BJ (cell line): ENCODE data around the gene APOO. TPM values are rescaled to one million over a fixed set of nuclear protein-coding genes. Genes with fewer than 3 reads are reported as not detected.

Experiments used
- CTCF ChIA-PET: fragments of 350-600 bp; formaldehyde crosslinking; extraction: SDS; loops from one replicate; lab custom pipeline; 2021; ENCODE audit warnings: antibody characterized with exemption, inconsistent platforms; lab: Yijun Ruan, JAX
- POLR2A ChIA-PET: fragments of 300-600 bp; sonication (Branson Sonifier 250); formaldehyde crosslinking; extraction: SDS; loops from one replicate; lab custom pipeline; 2021; ENCODE audit warnings: antibody characterized with exemption; lab: Charles Lee
- DNase-seq: peaks from one replicate; pipeline ENCODE4 v3.0.0-alpha.2; 2011; ENCODE audit warnings: low read depth
- H3K27me3 ChIP-seq: 2 replicates; pipeline ENCODE4 v1.6.0; 2011; ENCODE audit warnings: low read length; ENCODE audit not compliant: control insufficient read depth, insufficient read depth
- H3K36me3 ChIP-seq: 2 replicates; pipeline ENCODE4 v1.5.1; 2011; ENCODE audit warnings: low read length; ENCODE audit not compliant: control insufficient read depth, insufficient read depth
- H3K4me3 ChIP-seq: 2 replicates; pipeline ENCODE4 v1.5.1; 2011; ENCODE audit warnings: low read depth, mild to moderate bottlenecking, control low read depth, low read length
- polyA plus RNA-seq: library from polyadenylated mRNA; depleted of rRNA; stranded (reverse); fragments of >200 nt; gene quantifications from 2 replicates; pipeline ENCODE4 v1.2.3, GENCODE V29; 2011
- TF ChIP-seq, protein P1 (sequence below): IDR thresholded peaks from 2 replicates; pipeline ENCODE4 v1.5.1; 2011; ENCODE audit warnings: low read depth, mild to moderate bottlenecking, control low read depth, inconsistent platforms, low read length, moderate library complexity; ENCODE audit not compliant: insufficient read depth

Gene APOO
- polyA plus RNA-seq, 1 experiment = 6.6 TPM

DNA sequence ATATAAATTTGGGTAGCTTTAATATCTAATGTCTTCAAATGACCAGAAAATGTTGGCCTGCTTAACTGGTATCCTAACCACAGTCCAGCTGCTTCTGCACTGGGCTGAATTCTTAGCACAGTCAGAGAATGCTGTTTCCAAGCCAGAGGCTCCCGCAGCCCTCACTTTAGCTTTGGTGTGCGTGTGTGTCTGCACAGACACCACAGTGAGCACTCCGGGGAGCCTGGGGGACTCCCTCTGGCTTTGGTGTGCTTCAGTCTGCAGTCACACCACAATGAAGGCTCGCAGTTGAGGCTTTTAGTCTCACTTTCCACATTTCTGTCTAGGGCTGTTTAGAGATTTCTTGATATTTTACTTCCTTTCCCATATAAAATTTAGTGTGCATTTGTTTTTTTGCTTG lies 53.6 kb downstream of the APOO start:
- TF ChIP-seq, protein P1, sequence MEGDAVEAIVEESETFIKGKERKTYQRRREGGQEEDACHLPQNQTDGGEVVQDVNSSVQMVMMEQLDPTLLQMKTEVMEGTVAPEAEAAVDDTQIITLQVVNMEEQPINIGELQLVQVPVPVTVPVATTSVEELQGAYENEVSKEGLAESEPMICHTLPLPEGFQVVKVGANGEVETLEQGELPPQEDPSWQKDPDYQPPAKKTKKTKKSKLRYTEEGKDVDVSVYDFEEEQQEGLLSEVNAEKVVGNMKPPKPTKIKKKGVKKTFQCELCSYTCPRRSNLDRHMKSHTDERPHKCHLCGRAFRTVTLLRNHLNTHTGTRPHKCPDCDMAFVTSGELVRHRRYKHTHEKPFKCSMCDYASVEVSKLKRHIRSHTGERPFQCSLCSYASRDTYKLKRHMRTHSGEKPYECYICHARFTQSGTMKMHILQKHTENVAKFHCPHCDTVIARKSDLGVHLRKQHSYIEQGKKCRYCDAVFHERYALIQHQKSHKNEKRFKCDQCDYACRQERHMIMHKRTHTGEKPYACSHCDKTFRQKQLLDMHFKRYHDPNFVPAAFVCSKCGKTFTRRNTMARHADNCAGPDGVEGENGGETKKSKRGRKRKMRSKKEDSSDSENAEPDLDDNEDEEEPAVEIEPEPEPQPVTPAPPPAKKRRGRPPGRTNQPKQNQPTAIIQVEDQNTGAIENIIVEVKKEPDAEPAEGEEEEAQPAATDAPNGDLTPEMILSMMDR = no peak
- POLR2A ChIA-PET = interaction anchor here (0.6 kb wide), 1 partner anchor 248 kb away, joined by 5 read pairs; no protein-coding TSS in a partner anchor
- no peak for DNase-seq
- CTCF ChIA-PET = no interaction called here
- no peaks in the 10 kb centered on the region for H3K27me3 ChIP-seq
- no peak overlapping the region for H3K4me3 ChIP-seq
- no peaks in the 10 kb centered on the region for H3K36me3 ChIP-seq

DNA sequence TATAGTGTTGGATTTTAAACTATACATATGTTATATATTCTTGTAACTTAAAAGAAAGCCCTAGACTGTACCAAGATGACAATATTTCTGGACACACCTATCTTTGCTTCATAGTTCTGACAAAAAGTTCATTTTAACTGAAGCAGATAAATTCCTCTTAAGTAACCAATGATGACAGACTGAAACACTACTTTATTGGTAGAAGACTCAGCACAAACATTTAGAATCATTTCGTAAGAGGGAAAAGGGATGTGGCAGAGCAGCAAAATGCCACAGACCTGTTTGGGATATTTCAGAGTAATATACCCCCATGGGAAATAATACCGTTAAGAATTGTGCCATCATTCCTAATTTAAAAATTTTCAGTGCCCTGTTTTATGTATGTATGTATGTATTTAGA lies 56.2 kb downstream of the APOO start:
- CTCF ChIA-PET = no interaction called here
- DNase-seq = no peak

DNA sequence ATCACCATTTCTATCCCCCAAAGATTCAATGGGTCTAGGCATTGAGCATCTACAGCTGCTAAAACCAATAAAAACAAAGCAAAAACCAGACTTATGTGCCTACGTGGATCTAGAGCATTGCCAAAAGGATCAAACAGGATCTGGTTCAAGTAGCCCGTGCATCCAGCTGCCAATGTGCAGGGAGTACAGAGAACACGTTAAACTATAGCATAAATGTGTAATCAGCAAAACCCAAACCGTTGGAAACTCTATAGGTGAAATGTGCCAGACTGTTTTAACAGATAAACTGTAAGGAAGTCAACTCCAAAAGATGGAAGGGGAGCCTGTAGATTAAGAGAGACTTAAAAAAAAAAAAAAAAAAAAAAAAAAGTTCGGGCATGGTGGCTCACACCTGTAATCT lies 58.5 kb downstream of the APOO start:
- TF ChIP-seq, protein P1 = no peak
- DNase-seq = no peak
- ChIA-PET POLR2A (no interaction called here), CTCF (interaction anchor here (0.7 kb wide), 1 partner anchor 66 kb away, joined by 3 read pairs; the partner anchor contains the start of gene SAT1)
- H3K36me3 ChIP-seq = no peaks in the 10 kb centered on the region
- H3K27me3 ChIP-seq = no peaks in the 10 kb centered on the region
- no peak overlapping the region for H3K4me3 ChIP-seq

More for the DNA sequence above, 56.2 kb downstream of the APOO start:
- POLR2A ChIA-PET = no interaction called here
- Histone ChIP-seq H3K36me3 (no peaks in the 10 kb centered on the region), H3K27me3 (no peaks in the 10 kb centered on the region), H3K4me3 (no peak overlapping the region)
- TF ChIP-seq, protein P1 = no peak

DNA sequence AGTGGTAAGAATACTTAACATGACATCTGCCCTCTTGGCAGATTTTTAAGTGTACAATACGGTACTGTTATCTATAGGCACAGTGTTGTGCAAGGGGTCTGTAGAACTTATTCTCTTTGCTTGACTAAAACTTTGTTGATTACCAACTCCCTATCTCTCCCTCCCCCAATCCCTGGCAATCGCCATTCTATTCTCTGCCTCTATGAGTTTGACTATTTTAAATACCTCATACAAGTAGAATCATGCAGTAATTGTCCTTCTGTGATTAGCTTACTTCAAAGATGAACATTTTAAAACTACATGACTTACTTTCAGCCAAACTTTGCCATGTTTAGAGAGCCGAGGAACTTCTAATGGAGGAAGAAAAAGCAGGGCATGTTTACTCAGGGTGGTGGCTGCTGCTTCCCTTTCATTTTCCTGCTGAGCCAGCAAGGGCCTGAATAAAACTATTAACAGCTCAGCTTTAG lies 62.4 kb downstream of the APOO start:
- POLR2A ChIA-PET = no interaction called here
- no peaks in the 10 kb centered on the region for H3K27me3 ChIP-seq
- TF ChIP-seq, protein P1 = no peak
- no peak for DNase-seq
- no peak overlapping the region for H3K4me3 ChIP-seq
- H3K36me3 ChIP-seq = no peaks in the 10 kb centered on the region
- CTCF ChIA-PET = no interaction called here

DNA sequence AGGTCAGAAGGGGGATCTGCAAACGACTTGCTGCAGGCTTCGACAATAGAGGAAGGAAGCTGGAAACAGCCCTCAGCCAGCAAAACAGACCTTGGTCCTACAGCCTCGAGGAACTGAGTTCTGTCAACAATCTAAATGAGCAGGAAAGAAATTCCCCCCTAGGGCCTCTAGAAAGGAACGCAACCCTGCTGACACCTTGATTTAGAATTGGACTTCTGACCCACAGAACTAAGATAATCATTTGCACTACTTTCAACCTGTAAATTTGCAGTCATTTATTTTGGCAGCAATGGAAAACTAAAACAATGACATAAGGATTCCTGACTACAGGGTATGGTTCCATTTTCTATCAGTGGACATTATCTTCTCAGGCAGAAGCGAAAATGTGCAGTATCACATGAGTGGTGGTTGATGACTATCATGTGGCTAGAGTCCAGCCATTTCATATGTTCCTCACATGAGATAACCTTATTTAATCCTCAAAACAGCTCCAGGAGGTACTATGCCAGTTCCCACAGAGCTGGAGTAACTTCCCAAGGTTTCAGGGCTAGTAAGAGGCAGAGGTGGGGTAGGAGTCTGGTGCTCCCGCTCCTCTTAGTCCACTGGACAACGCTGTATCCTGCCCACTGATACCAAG lies 63.1 kb downstream of the APOO start:
- DNase-seq = no peak
- CTCF ChIA-PET = no interaction called here
- TF ChIP-seq, protein P1 = no peak
- Histone ChIP-seq H3K36me3 (no peaks in the 10 kb centered on the region), H3K27me3 (no peaks in the 10 kb centered on the region), H3K4me3 (no peak overlapping the region)
- POLR2A ChIA-PET = no interaction called here
